ENCODE results near the gene CAVIN2. TPM values are rescaled to one million over a fixed set of nuclear protein-coding genes. Genes with fewer than 3 reads are reported as not detected.
A peak's percentile ranks its signal among the peaks of the same experiment; 100 is the strongest.

Gene CAVIN2
- polyA plus RNA-seq, 1 of the 3 experiments (the other 2 are of a cell fraction), result 1.5 TPM

- Histone ChIP-seq H3K9me3 (no peaks in the 10 kb centered on the region), H2AFZ (ENCODE audit: low read depth) (no peak overlapping the region), H3K27ac (ENCODE audit: low read depth in 2 of 2, low read length in 1 of 2) (peak overlapping the region in 1 of 2 experiments; percentile 79; a peak in 3 of 4 replicates), H3K27me3 (ENCODE audit: insufficient read depth) (no peaks in the 10 kb centered on the region), H3K79me2 (ENCODE audit: insufficient read depth) (no peaks in the 10 kb centered on the region), H3K4me3 (ENCODE audit: low read depth in 2 of 2, low read length in 1 of 2) (no peak overlapping the region), H3K9me2 (no peaks in the 10 kb centered on the region), H3F3A (replicated peaks; ENCODE audit: insufficient read depth) (peaks cover 11% of the 10 kb centered on the region), H3K36me3 (replicated peaks in 1 of 2; ENCODE audit: control insufficient read depth in 1 of 2, insufficient read depth in 2 of 2, low read length in 1 of 2) (no peaks in the 10 kb centered on the region), H3K4me2 (no peak overlapping the region), H4K20me1 (ENCODE audit: insufficient read depth) (no peaks in the 10 kb centered on the region), H3K9ac (no peak overlapping the region), H3K4me1 (ENCODE audit: control insufficient read depth in 1 of 2, insufficient read depth in 2 of 2, low read depth in 1 of 2, low read length in 1 of 2) (peaks cover 0 to 21% of the 10 kb centered on the region in 2 experiments; a peak in 3 of 4 replicates)
- WGBS (ENCODE audit: low lambda C conversion rate), result 80% methylated on average over 6 of the region's 6 CpGs
- POLR2A ChIA-PET, result no interaction called here
- CTCF ChIA-PET, result no interaction called here
- no peak for DNase-seq
- no peak for TF ChIP-seq REST (IDR thresholded peaks at IDR 0.05; ENCODE audit: low read depth, low read length)
- no peak for TF ChIP-seq GATA2 (CRISPR knock-in tag; IDR thresholded peaks at IDR 0.05)
- TF ChIP-seq MAX (IDR thresholded peaks at IDR 0.05; ENCODE audit: low read depth), result no peak
- TF ChIP-seq SIN3A (IDR thresholded peaks at IDR 0.05; ENCODE audit: borderline replicate concordance, low read depth, low read length), result no peak
- TF ChIP-seq RAD21 (IDR thresholded peaks at IDR 0.05; ENCODE audit: low read length), result no peak
- peak in 1 of 2 experiments; percentile 35; a peak in 1 of 4 replicates for TF ChIP-seq EP300 (IDR thresholded peaks at IDR 0.05; ENCODE audit: borderline replicate concordance in 1 of 2, low read depth in 1 of 2, low read length in 1 of 2)
- peak; percentile 14 for TF ChIP-seq FOSL2 (IDR thresholded peaks at IDR 0.05; ENCODE audit: borderline replicate concordance, low read depth)
- TF ChIP-seq RFX5 (IDR thresholded peaks at IDR 0.05; ENCODE audit: low read length), result no peak
- TF ChIP-seq ZBTB33 (IDR thresholded peaks at IDR 0.05; ENCODE audit: borderline replicate concordance, low read depth), result no peak
- TF ChIP-seq NFIC (IDR thresholded peaks at IDR 0.05; ENCODE audit: borderline replicate concordance), result peak; percentile 45
- TF ChIP-seq EZH2phosphoT487 (IDR thresholded peaks at IDR 0.05; ENCODE audit: borderline replicate concordance, low read depth), result no peak
- TF ChIP-seq YY1 (IDR thresholded peaks at IDR 0.05; ENCODE audit: low read depth), result no peak
- peak; percentile 62; the same call in 1 of the 2 replicates for TF ChIP-seq TEAD4 (IDR thresholded peaks at IDR 0.05; ENCODE audit: borderline replicate concordance, insufficient read depth)
- no peak for TF ChIP-seq RXRA (IDR thresholded peaks at IDR 0.05; ENCODE audit: borderline replicate concordance, low read depth)
- TF ChIP-seq, protein P1, sequence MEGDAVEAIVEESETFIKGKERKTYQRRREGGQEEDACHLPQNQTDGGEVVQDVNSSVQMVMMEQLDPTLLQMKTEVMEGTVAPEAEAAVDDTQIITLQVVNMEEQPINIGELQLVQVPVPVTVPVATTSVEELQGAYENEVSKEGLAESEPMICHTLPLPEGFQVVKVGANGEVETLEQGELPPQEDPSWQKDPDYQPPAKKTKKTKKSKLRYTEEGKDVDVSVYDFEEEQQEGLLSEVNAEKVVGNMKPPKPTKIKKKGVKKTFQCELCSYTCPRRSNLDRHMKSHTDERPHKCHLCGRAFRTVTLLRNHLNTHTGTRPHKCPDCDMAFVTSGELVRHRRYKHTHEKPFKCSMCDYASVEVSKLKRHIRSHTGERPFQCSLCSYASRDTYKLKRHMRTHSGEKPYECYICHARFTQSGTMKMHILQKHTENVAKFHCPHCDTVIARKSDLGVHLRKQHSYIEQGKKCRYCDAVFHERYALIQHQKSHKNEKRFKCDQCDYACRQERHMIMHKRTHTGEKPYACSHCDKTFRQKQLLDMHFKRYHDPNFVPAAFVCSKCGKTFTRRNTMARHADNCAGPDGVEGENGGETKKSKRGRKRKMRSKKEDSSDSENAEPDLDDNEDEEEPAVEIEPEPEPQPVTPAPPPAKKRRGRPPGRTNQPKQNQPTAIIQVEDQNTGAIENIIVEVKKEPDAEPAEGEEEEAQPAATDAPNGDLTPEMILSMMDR (IDR thresholded peaks at IDR 0.05), result no peak
- TF ChIP-seq, protein P2, sequence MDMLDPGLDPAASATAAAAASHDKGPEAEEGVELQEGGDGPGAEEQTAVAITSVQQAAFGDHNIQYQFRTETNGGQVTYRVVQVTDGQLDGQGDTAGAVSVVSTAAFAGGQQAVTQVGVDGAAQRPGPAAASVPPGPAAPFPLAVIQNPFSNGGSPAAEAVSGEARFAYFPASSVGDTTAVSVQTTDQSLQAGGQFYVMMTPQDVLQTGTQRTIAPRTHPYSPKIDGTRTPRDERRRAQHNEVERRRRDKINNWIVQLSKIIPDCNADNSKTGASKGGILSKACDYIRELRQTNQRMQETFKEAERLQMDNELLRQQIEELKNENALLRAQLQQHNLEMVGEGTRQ (IDR thresholded peaks at IDR 0.05; ENCODE audit: borderline replicate concordance, low read depth, low read length), result no peak
- TF ChIP-seq TAF1 (IDR thresholded peaks at IDR 0.05; ENCODE audit: borderline replicate concordance, low read depth, low read length), result no peak
- TF ChIP-seq CHD2 (IDR thresholded peaks at IDR 0.05; ENCODE audit: low read length, partially characterized antibody), result no peak
- TF ChIP-seq USF1 (IDR thresholded peaks at IDR 0.05; ENCODE audit: borderline replicate concordance, low read depth), result no peak
- no peak for TF ChIP-seq FOXM1 (IDR thresholded peaks at IDR 0.05; ENCODE audit: low read depth)
- no peak for TF ChIP-seq SMC3 (IDR thresholded peaks at IDR 0.05; ENCODE audit: low read depth, low read length)
- TF ChIP-seq ELF1 (IDR thresholded peaks at IDR 0.05), result no peak
Measured at GRCh38 chr2:191854382-191855372, 7.8 kb upstream of the CAVIN2 start.

Measured in SK-N-SH (cell line).